HG03558 (cell line): ENCODE results near the gene UBA52.

Experiments used
- ATAC-seq: cut with Tn5 transposase; IDR thresholded peaks from one replicate; pipeline ENCODE4 v1.9.1; 2021; ENCODE audit warnings: moderate number of reproducible peaks; ENCODE audit not compliant: unreplicated experiment; ENCODE audit errors: extremely low read depth

Gene UBA52

DNA sequence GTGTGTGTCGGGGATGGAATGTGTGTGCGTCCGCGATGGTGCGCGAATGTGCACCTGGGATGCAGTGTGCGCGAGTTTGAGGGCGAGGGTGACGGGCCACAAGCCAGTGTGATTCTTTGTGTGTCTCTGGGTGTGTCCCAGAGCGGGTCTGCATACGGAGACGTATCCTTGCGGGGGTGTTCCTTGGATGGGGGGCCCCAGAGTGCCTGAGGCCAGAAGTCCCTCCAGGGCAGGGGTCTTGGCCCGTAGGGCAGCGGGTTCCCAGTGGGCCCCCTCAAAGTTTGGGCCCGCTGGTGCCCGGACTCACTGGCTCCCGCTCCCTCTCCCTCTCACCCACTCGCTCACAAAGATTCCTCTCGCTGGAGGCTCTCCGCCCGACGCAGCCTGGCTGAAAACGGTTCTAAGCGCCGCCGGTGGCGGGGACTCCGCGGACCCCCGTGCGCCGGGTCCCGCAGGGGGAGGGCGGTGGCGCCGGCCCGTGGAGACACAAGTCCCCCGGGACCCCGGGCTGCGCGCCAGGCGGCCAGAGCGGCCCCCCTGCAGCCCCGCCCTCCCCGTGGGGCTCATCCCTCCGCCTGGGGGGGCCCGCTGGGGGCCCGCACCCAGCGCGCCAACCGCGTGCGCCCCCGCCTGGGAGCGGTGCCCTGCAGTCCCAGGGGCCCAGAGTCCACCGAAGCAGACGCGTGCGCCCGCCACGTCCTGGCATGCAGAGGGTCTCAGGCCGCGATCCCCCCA is 34.1 kb downstream of the UBA52 start:
- ATAC-seq: no peak

- no peak for ATAC-seq
These were observed 34.9 kb downstream of the UBA52 start, which contains the start of gene CRLF1 for GRCh38 chr19:18606281-18607225. Gene CRLF1, minus strand, starts transcription at chr19:18606799. Its CDS starts 143 bp downstream, at chr19:18606656.

- ATAC-seq: no peak
These were observed 35.8 kb downstream of the UBA52 start for GRCh38 chr19:18607226-18608101.

- no peak for ATAC-seq
These were observed 36.6 kb downstream of the UBA52 start for GRCh38 chr19:18608102-18608804.

- ATAC-seq: no peak
These were observed 37.4 kb downstream of the UBA52 start for GRCh38 chr19:18608805-18609716.

DNA sequence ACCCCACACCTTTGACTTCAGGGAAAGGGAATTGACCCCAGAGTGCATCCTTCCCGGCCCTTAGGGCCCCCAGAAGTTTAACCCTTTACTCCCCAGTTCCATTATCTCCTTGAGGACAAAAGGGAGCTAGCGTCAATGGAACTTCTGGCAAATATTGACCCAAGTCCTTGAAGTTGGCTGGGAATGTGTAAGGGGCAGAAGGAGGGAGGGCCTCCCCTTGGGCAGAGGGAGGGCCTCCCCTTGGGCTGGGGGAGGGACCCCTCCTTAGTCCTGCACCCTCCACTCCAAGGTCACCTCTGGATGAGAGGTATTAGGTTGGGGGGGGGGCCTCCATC is 38.0 kb downstream of the UBA52 start:
- no peak for ATAC-seq

DNA sequence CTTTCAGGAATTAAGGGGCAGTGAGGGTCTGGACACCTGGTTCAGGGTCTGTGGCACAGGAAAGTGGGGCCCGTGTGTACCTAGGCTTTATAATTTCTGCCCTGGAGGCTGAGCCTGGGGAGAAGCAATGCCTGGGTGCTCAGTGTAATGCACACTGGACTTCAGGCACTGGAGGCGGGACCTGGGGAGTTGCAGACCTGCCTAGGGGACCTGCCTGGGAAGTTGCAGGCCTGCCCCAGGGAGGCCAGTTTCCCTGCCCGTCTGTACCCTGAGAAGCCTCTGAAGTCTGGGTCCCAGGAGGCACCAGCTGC is 38.5 kb downstream of the UBA52 start:
- ATAC-seq: no peak

- ATAC-seq: no peak
These were observed 39.1 kb downstream of the UBA52 start for GRCh38 chr19:18610556-18611326.

GRCh38 chr19:18611327-18612050 is 39.8 kb downstream of the UBA52 start:
- ATAC-seq: no peak

DNA sequence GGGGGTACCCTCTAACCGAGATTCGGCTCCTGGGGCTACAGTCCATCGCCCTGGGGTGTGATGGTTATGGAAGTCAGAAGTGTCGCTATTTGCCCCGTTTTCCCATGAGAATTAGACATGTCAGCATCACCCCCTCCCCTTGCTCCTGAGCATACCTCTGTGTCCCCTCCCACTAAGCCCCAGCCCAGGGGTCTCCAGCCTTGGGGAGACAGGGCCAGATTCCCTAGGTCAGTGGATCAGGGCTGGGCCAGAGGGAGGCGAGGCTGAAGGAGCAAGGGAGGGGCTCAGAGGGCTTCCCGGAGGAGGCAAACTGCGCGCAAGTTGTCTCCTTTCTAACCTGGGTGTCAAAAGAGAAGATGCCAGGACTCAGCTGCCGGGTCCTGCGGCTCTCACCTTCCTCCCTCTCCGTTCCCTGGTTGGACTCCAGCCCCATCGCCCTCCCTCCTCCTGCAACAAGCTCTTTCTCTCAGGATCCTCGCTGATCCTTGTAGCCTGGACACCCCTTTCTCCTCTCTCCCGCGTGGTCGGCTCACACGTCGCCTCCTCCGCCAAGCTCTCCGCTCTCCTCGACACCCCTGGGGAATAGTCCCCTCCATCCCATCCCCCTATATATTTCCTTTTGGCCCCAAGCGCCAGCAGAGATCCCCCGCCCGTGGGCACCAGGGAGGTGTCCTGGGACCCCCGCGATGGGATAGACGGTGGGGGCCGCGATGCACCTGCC is 40.6 kb downstream of the UBA52 start:
- ATAC-seq: no peak

DNA sequence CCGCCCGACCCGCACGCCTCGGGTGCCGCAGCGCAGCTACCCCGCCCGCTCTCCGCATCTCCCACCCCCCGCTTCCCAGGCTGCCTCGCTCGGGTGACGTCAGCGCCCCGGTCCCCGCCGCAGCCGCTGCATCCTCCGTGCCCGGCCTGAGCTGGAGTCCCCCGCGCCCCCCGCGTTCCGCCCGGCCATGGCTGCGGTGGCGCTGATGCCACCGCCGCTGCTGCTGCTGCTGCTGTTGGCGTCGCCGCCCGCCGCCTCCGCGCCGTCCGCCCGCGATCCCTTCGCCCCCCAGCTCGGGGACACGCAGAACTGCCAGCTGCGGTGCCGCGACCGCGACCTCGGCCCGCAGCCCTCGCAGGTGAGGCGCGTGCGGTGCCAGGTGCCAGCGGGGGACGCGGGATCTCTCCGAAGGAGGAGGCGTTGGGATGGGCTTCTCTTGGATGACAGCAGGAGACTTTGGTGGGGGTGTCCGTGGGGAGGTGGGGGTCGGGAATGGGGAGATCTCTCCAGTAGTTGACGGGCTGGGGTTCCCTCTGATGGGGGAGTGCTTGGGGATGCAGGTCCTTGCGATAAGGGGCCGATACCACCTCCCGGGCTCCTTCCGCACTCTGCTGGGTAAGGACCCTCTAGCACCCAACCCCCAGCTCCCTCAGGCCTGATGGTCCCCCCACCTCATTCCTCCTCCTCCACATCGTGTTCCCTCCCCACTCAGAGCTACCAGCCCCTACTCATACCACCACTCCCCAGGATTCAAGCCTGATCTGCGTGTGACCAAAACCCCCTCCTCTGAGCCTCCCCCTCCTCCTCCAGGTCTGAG is 41.3 kb downstream of the UBA52 start, which contains the start of gene TMEM59L:
TSS of gene TMEM59L (plus strand) at position 99 of the 817 bp plus-strand sequence. CDS start at position 188, 89 bp downstream.
- ATAC-seq: no peak

DNA sequence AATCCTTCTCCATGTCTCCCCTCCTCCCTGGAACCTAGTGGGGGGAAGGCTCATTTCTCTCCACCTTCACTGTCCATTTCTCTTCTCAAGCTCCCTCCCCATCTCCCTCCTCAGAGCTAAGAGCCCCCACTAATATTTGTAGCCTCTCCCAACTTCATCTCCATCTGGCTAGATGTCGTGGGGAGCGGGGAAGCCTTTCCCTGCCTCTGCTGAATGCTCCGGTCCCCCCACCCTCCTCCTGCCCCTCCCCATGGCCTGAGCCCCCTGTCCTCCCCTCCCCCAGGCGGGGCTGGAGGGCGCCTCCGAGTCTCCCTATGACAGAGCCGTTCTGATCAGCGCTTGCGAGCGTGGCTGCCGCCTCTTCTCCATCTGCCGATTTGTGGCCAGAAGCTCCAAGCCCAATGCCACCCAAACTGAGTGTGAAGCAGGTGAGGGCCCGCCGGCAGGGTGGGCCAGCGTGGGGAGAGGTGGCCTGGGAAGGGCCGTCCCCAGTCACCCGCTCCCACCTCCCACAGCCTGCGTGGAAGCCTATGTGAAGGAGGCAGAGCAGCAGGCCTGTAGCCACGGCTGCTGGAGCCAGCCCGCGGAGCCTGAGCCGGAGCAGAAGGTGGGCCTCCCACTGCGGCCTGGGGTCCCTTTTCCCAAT is 42.1 kb downstream of the UBA52 start:
- ATAC-seq: no peak

DNA sequence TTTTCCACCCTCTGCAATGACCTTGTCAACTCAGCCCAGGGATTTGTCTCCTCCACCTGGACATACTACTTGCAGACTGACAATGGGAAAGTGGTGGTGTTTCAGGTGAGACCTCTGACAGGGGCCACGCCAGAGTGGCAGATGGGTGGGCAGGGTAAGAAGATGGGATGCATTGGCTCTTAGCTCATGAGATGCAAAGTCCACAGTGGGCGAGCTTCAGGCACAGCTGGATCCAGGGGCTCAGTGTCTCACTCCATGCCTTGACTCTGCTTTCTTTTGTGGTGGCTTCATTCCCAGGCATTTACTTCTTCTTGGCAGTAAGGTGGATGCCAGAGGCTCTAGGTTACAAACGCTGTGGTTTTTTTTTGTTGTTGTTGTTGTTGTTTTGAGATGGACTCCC is 44.4 kb downstream of the UBA52 start:
- no peak for ATAC-seq

DNA sequence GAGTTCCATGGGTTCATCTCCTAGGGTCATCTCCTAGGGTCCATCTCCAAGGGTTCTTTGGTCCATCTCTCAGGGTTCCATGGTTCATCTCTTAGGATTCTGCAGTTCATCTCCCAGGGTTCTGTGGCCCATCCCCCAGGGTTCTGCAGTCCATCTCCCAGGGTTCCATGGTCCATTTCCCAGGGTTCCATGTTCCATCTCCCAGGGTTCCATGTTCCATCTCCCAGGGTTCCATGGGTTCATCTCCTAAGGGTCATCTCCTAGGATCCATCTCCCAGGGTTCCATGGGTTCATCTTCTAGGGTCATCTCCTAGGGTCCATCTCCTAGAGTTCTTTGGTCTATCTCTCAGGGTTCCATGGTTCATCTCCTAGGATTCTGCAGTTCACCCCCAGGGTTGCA is 45.9 kb downstream of the UBA52 start:
- ATAC-seq: no peak

- ATAC-seq: no peak
These were observed 46.6 kb downstream of the UBA52 start for GRCh38 chr19:18618236-18618635.

DNA sequence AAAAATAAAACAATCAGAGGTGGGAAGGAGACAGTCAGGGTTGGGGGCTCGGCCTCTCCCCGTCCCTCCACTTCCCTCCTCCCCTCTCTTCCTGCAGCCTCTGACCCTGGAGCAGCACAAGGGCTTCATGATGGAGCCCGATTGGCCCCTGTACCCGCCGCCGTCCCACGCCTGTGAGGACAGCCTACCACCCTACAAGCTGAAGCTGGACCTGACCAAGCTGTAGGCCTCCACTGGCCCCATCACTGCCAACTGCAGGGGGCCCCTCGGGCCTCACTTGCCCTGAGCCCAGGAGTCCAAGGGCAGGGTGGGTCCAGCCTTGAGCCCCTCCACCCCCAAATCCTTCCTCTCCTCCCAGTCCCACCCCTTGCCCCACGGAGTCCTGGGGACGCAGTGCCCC is 48.7 kb downstream of the UBA52 start:
- ATAC-seq: no peak
